GM18511 (cell line): ENCODE measurements around the gene ANKRD24.
"Not testable (repeated sequence)": the region's sequence is repeated elsewhere in the genome, so short reads cannot be mapped to it uniquely, and the experiment has no call there.

Experiments
- ATAC-seq: cut with Tn5 transposase; IDR thresholded peaks from one replicate; pipeline ENCODE4 v1.9.1; 2021; ENCODE audit warnings: mild to moderate bottlenecking, moderate library complexity; ENCODE audit not compliant: unreplicated experiment

ANKRD24 gene

DNA sequence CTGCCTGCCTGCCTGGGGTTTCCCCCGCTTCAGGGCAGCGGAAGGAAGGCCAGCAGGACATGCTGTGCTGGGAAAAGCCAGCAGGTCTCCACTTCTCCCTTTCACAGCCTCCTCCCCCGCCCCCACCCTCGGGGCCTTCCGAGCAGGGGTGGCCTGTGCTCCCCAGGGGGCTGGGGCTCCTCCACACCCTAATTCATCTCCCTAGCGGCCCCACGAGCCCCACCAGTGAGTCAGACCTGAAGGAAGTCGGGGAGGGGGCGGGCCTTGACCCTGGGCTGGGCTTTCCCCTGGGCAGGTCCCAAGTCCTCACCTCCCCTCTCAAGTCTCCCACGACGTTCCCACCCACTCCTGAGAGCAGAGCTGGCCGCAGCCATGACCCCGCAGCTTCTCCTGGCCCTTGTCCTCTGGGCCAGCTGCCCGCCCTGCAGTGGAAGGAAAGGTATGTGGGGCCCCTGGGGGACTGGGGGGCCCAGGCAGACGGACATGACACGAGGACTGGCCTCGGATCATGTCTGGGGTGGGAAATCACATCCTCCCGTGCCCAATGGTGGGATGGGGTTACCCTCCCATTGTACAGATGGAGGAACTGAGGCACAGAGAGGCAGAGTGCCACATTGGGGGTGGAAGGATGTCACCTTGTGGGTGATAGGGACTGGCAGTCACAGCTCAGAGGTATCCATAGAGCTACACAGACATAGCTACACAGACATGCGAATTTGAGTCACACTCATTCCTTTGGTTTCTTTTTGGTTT lies 46.9 kb downstream of the ANKRD24 start, which contains the start of gene EBI3:
EBI3 (plus strand) TSS at position 345 of the 753 bp plus-strand sequence; CDS start at position 373, 28 bp downstream.
- ATAC-seq: peak; percentile 75

DNA sequence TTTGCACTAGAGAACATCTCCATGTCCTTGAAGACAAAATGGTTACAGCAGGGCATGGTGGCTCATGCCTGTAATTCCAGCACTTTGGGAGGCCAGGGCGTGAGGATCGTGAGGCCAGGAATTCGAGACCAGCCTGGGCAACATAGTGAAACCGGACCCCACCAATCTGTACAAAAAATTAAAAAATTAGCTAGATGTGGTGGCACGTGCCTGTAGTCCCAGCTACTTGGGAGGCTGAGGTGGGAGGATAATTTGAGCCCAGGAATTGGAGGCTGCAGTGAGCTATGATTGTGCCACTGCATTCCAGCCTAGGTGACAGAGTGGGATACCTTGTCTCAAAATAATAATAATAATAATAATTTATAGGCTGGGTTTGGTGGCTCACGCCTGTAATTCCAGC lies 47.7 kb downstream of the ANKRD24 start:
- not testable (repeated sequence) for ATAC-seq

DNA sequence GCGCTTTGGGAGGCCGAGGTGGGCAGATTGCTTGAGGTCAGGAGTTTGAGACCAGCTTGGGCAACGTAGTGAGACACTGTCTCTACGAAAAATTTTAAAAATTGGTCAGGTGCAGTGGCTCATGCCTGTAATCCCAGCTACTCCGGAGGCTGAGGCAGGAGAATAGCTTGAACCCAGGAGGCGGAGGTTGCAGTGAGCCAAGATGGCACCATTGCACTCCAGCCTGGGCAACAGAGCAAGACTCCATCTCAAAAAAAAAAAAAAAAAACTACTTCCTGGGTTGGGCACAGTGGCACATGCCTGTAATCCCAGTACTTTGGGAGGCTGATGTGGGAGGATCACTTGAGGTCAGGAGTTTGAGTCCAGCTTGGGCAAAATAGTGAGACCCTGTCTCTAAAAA lies 49.0 kb downstream of the ANKRD24 start:
- ATAC-seq: not testable (repeated sequence)

DNA sequence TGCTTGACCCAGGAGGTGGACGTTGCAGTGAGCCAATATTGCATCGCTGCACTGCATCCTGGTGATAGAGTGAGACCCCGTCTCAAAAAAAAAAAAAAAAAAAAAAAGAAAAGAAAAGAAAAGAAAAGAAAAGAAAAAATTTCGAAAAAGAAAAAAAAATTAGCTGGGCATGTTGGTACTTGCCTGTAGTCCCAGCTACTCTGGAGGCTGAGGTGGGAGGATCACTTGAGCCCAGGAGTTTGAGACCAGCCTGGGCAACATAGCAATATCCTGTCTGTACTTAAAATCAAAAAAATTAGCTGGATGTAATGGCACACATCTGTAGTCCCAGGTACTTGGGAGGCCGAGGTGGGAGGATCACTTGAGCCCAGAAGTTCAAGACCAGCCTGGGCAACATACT lies 49.6 kb downstream of the ANKRD24 start:
- ATAC-seq: not testable (repeated sequence)

DNA sequence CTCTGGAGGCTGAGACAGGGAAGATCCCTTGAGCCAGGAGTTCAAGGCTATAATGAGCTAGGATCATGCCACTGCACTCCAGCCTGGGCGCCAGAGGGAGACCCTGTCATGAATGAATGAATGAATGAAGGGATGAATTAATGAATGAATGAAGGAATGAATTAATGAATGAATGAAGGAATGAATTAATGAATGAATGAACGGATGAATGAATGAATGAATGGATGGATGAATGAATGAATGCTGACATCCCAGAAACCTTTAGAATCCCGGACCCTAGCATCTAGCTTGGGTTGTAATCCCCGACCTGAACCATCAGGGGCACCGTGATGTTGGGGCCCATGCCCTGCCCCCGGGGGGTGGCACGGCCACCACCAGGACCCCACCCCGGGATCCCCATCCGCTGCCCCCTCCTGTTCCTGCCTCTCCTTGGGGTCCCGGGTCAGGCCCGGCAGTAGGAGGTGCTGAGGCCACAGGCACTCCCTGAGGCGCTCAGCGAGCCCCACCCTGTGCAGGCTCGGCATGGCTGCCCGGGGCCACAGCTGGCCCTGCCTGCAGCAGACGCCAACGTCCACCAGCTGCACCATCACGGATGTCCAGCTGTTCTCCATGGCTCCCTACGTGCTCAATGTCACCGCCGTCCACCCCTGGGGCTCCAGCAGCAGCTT lies 50.3 kb downstream of the ANKRD24 start:
- no peak for ATAC-seq

DNA sequence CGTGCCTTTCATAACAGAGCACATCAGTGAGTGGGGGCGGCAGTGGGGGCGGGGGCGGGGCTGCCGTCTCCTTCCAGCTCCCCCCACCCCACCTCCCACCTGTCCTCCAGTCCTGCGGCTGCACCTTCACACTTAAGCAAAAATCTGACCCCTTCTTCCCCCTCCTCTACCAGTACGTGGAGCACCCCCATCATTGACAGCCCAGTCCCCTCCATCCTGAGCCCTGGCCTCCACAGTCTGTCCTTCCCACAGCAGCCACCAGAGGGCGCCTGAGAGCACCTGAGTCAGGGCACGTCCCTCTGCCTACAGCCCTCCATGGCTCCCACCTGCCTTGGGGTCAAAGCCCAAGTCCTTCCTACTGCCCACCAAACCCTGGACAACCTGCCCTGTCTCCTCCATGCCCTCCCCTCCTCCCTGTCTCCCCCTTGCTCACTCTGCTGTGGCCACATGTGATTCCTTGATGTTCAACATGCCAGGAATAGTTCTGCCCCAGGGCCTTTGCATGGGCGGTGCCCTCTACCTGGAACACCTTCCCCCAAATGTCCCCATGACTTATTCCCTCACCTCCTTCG lies 50.9 kb downstream of the ANKRD24 start:
- ATAC-seq: no peak

DNA sequence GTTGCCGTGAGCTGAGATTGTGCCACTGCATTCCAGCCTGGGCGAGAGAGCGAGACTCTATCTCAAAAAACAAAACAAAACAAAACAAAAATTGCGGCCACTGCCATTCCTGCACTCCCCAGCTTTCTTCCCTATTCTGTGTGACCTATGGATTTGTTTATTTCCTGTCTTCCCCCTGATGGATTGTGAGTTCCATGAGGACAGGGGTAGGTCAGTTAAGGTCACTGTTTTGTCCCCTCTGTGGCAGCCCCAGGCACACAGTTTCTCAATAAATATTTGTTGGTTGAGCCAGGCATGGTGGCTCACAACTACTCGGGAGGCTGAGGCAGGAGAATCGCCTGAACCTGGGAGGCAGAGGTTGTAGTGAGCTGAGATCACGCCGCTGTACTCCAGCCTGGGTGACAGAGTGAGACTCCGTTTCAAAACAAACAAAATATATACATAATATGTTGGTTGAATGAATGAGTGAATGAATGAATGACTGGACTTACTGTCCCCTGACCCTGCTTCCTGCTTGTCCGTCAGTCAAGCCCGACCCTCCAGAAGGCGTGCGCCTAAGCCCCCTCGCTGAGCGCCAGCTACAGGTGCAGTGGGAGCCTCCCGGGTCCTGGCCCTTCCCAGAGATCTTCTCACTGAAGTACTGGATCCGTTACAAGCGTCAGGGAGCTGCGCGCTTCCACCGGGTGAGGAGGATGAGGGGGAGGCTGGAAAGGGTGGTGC lies 51.8 kb downstream of the ANKRD24 start:
- no peak for ATAC-seq

DNA sequence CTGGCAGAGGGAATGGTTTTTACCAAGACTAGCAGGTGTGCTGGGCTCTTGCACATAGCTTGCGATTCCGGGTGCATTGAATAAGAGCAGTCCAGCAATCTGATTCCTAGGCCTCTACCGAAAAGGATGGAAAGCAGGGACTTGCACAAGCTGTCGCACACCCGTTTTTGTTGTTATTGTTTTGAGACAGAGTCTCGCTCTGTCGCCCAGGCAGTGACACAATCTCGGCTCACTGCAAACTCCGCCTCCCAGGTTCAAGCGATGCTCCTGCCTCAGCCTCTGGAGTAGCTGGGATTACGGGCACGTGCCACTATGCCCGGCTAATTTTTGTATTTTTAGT lies 52.3 kb downstream of the ANKRD24 start:
- ATAC-seq: no peak

DNA sequence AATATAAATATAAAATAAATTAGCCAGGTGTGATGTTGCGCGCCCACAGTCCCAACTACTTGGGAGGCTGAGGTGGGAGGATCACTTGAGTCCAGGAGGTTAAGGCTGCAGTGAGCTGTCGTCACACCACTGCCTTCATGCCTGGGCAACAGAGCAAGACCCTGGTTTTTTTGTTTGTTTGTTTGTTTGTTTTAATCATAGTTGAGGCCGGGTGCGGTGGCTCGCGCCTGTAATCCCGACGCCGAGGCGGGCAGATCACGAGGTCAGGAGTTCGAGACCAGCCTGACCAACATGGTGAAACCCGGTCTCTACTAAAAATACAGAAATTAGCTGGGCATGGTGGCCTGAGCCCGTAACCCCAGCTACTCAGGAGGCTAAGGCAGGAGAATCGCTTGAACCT lies 55.0 kb downstream of the ANKRD24 start:
- ATAC-seq: not testable (repeated sequence)

DNA sequence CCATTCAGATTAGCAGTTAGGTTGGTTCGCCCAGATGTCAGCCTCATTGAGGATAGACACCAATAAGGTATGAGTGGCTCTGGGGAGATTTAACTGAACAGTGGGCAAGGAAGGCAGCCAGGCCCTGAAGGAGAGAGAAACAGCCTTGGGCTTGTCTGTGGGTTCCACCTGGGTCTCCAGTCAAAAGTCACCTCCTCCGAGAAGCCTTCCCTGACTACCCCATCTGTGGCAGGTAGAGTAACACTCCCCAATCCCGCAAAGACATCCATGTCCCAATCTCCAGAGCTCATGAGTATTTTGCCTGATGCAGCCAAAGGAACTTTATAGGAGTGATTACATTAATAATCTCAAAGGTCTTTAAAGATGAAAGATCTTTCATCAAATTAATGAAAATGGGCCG lies 56.3 kb downstream of the ANKRD24 start:
- no peak for ATAC-seq

DNA sequence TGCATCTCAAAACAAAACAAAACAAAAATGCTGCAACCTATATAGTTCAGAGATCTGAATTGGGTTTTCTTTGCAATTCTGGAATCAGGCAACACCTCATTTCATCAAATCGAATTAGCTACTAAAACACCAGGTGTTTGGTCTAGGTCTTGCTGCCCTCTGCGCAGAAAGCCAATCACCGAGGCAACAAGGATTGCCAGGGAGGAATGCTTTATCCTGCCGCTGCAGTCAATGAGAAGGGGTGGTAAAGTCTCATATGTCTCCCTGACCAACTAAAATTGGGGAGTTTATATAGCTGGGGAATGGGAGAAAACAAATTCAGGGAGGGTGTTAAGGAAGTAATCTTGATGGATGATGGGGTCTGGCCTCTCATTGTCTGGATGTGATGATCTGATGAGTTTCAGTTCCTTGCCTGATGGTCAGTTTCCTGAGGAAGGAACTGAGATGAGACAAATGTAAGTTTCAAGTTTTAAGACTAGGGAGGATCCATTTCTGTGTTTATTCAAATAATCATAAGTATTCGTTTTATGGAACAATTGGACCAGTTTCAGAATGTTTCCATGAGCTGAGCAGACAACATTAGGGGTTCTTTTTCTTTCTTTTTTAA lies 59.4 kb downstream of the ANKRD24 start:
- no peak for ATAC-seq

DNA sequence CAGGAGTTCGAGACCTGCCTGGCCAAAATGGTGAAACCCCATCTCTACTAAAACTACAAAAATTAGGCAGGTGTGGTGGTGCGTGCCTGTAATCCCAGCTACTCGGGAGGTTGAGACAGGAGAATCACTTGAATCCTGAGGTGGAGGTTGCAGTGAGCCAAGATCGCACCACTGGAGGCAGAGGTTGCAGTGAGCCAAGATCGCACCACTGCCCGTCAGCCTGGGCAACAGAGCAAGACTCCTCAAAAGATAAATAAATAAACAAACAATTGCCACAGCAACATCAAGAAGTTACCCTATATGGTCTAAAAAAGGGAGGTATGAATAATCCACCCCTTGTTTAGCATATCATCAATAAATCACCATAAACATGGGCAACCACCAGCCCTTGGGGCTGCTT lies 63.4 kb downstream of the ANKRD24 start:
- ATAC-seq: not testable (repeated sequence)

DNA sequence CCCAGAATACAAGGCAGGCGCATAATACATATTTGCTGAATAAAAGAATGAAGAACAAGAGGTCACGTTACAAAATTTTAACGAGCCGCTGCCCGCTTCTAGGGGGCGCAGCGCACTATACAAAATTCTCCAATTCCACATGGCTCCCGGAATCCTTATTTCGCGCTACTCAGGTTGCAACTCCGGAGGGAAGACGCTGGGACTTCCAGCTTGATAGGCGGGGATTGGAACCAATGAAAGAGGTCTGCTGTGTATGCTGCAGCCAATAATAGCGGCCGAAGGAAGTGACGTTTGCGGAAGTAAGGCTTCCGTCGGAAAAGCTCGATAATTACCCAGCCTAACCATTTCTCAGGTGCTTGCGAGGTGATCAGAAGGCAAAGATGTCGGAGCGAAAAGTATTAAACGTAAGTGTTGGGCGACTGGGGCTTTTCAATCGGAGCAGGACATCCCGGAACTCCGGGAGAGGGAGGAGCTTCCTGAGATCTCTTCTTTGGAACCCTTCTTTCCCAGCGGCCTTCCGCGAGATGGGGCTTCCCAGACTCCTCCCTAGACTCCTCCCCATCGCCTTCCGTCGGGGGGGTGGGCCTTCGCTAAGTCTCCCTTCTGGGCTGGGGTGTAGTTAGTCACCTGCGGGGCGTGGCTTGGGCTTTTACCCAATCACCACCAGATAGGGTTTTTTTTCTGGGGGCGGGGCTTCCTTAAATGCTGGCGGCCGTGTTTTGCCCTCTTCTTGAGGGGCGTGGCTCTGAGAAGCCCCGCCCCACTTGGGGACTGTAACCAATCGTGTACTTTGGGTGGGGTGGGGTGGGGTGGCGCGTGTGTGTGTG lies 64.5 kb downstream of the ANKRD24 start, which contains the start of gene YJU2:
YJU2 (plus strand) TSS at position 314 of the 827 bp plus-strand sequence; CDS start at position 381, 67 bp downstream.
- ATAC-seq: peak; percentile 87

DNA sequence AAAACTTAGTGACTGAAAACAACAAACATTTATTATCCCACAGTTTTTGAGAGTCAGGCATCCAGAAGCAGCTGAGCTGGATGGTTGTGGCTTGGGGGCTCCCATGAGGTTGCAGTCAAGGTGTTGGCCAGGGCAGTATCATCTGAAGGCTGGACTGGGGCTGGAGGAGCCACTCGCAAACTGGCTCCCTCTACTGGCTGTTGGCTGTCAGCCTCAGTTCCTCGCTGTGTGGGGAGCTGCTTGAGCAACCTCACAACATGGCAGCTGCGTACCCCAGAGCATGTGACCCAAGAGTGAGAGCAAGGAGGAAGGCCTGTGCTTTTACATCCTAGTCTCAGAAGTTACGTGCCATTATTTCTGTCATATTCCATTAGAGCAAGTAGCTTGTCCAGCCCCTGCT lies 74.1 kb downstream of the ANKRD24 start:
- no peak for ATAC-seq

DNA sequence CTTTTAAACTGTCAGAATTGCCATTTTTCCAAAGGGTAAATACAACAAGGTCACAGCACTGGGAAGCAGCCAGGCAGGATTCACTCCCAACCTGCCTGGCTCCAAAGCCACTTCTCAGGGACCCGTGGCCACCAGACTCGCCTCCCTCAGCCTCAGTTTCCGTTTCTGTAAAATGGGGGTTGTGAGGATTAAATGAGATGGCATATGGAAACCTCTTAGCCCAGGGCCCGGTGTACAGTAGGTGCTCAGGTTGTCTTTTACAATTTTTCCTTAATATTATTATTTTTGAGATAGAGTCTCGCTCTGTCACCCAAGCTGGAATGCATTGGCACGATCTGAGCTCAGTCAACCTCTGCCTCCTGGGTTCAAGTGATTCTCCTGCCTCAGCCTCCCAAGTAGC lies 74.5 kb downstream of the ANKRD24 start:
- no peak for ATAC-seq

DNA sequence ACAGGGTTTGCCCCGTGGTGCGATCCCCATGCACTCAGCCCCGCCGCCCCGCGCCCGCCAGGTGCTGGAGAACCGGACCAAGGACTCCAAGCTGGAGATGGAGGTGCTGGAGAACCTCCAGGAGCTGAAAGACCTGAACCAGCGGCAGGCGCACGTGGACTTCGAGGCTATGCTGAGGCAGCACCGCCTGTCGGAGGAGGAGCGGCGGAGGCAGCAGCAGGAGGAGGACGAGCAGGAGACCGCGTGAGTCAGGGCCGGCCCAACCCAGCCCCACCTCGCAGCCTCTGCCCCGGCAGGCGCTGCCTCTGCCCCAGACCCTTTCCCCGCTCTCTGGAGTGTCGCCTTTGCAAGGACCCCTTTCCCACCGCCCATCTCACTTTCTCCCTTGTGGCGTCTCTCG lies 75.7 kb downstream of the ANKRD24 start:
- no peak for ATAC-seq

DNA sequence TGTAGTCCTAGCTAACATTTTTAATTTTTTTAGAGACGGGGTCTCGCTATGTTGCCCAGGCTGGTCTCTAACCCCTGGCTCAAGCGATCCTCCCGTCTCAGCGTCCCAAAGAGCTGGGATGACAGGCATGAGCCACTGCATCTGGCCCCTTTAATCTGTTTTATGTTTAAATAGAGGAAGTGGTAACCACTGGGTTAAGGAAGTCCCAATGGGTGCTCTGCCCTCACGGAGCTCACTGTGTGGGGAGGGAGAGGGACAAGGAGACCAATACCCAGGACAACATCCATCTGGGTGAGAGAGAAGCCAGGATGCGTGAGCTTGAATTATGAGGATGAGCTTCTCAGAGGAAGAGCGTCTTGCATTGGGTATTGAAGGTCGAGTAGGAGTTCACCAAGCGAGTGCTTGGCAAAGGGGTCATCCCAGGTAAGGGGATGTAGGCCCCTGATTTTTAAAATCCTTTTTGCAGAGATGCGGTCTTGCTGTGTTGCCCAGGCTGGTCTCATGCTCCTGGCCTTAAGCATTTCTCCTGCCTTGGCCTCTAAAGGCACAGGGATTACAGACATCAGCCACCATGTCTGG lies 78.2 kb downstream of the ANKRD24 start:
- ATAC-seq: no peak

DNA sequence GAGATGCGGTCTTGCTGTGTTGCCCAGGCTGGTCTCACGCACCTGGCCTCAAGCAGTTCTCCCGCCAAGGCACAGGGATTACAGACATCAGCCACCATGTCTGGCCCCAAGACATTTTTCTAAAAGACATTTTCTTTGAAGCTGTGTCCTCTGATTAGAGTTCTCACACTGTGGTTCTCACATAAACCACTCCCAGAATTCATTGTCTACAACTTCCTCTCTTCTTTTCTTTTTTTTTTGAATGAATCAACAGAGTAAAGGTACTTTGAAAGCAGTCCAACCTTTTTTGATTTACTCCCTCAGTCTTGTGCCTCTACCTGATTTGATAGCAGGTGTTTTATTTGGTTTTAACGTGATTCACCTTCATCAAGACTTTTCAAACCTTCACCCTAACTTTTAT lies 82.3 kb downstream of the ANKRD24 start:
- ATAC-seq: no peak

DNA sequence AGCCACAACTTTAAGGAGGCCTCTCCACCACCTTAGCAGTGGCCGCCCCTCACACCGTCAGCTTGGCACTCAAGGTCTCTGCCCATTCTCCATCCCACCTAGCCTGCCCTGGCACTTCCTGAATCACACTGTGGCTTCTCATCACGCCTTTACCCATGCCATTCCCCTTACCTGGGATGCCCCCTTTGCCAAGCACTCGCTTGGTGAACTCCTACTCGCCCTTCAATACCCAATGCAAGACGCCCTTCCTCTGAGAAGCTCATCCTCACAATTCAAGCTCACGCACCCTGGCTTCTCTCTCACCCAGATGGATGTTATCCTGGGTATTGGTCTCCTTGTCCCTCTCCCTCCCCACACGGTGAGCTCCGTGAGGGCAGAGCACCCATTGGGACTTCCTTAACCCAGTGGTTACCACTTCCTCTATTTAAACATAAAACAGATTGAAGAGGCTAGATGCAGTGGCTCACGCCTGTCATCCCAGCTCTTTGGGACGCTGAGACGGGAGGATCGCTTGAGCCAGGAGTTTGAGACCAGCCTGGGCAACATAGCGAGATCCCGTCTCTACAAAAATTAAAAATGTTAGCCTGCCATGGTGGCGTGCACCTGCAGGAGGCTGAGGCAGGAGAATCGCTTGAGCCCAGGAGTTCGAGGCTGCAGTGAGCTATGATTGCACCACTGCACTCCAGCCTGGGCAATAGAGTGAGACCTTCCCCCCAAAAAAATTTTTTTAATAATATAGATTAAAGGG lies 83.9 kb downstream of the ANKRD24 start:
- ATAC-seq: no peak
